ENCODE data around the gene ASB18. TPM values are rescaled to one million over a fixed set of nuclear protein-coding genes. Genes with fewer than 3 reads are reported as not detected.

The ASB18 gene
- total RNA-seq, 1 donor from 2014 or later, result not detected

GRCh38 chr2:236306825-236307540 lies 42.8 kb upstream of the ASB18 start:
- no peaks in the 10 kb centered on the region for H3K9me3 Mint-ChIP-seq
- peaks cover 4% of the 10 kb centered on the region for H3K4me1 Mint-ChIP-seq (ENCODE audit: unreplicated experiment)
- no peak overlapping the region for H3K27ac Mint-ChIP-seq
- TF ChIP-seq CTCF (conservative IDR thresholded peaks at IDR 0.05), result no peak
- no peaks in the 10 kb centered on the region for H3K36me3 Mint-ChIP-seq
- no peak overlapping the region for H3K4me3 Mint-ChIP-seq
- peaks cover 23% of the 10 kb centered on the region for H3K27me3 Mint-ChIP-seq
- DNase-seq (ENCODE audit: extremely low spot score, unreplicated experiment), result no peak

GRCh38 chr2:236305964-236306605 lies 41.9 kb upstream of the ASB18 start:
- H3K9me3 Mint-ChIP-seq, result no peaks in the 10 kb centered on the region
- H3K4me1 Mint-ChIP-seq (ENCODE audit: unreplicated experiment), result peaks cover 7% of the 10 kb centered on the region
- no peak overlapping the region for H3K27ac Mint-ChIP-seq
- no peak for TF ChIP-seq CTCF (conservative IDR thresholded peaks at IDR 0.05)
- DNase-seq (ENCODE audit: extremely low spot score, unreplicated experiment), result no peak
- H3K36me3 Mint-ChIP-seq, result no peaks in the 10 kb centered on the region
- H3K27me3 Mint-ChIP-seq, result peaks cover 23% of the 10 kb centered on the region
- H3K4me3 Mint-ChIP-seq, result no peak overlapping the region

- Mint-ChIP-seq H3K4me1 (ENCODE audit: unreplicated experiment) (peaks cover 7% of the 10 kb centered on the region), H3K27ac (no peak overlapping the region), H3K4me3 (no peak overlapping the region), H3K9me3 (no peaks in the 10 kb centered on the region), H3K36me3 (no peaks in the 10 kb centered on the region), H3K27me3 (peaks cover 23% of the 10 kb centered on the region)
- TF ChIP-seq CTCF (conservative IDR thresholded peaks at IDR 0.05), result no peak
- no peak for DNase-seq (ENCODE audit: extremely low spot score, unreplicated experiment)
Measured at GRCh38 chr2:236305531-236305930, 41.3 kb upstream of the ASB18 start.

- DNase-seq (ENCODE audit: extremely low spot score, unreplicated experiment), result no peak
- no peaks in the 10 kb centered on the region for H3K9me3 Mint-ChIP-seq
- no peak for TF ChIP-seq CTCF (conservative IDR thresholded peaks at IDR 0.05)
- H3K4me3 Mint-ChIP-seq, result no peak overlapping the region
- H3K4me1 Mint-ChIP-seq (ENCODE audit: unreplicated experiment), result peaks cover 7% of the 10 kb centered on the region
- no peak overlapping the region for H3K27ac Mint-ChIP-seq
- no peaks in the 10 kb centered on the region for H3K36me3 Mint-ChIP-seq
- peaks cover 27% of the 10 kb centered on the region for H3K27me3 Mint-ChIP-seq
Measured at GRCh38 chr2:236303935-236304334, 39.7 kb upstream of the ASB18 start.

GRCh38 chr2:236302555-236302954 lies 38.3 kb upstream of the ASB18 start:
- no peak for DNase-seq (ENCODE audit: extremely low spot score, unreplicated experiment)
- no peaks in the 10 kb centered on the region for H3K9me3 Mint-ChIP-seq
- no peak for TF ChIP-seq CTCF (conservative IDR thresholded peaks at IDR 0.05)

More at GRCh38 chr2:236302555-236302954, 38.3 kb upstream of the ASB18 start:
- peaks cover 7% of the 10 kb centered on the region for H3K4me1 Mint-ChIP-seq (ENCODE audit: unreplicated experiment)
- peaks cover 25% of the 10 kb centered on the region for H3K27me3 Mint-ChIP-seq
- H3K27ac Mint-ChIP-seq, result no peak overlapping the region
- H3K4me3 Mint-ChIP-seq, result no peak overlapping the region
- no peaks in the 10 kb centered on the region for H3K36me3 Mint-ChIP-seq
